Activated naive CD8-positive, alpha-beta T cell treated with anti-CD3 and anti-CD28 coated beads, Interleukin-2, amount 10 ng/mL, durations not matched to agents 7 days and 5 days (primary cell): Measurements from ENCODE around the gene UNC93A. TPM values are rescaled to one million over a fixed set of nuclear protein-coding genes. Genes with fewer than 3 reads are reported as not detected.
"Not testable (repeated sequence)": the region's sequence is repeated elsewhere in the genome, so short reads cannot be mapped to it uniquely, and the experiment has no call there.

Source experiments
- ATAC-seq: fragments of 150-1000 bp; cut with Tn5 transposase; one replicate; pipeline ENCODE4 v1.10.0; 2021; ENCODE audit warnings: low read depth, moderate library complexity
- POLR2A ChIA-PET: fragments of 350-600 bp; sonication (Branson Sonifier 250); formaldehyde crosslinking; loops from one replicate; lab custom pipeline; 2021; ENCODE audit warnings: antibody characterized with exemption; lab: Charles Lee
- DNase-seq: peaks from one replicate; pipeline ENCODE4 v3.0.0; 2021
- H3K27ac Mint-ChIP-seq: one replicate; pipeline ENCODE4 v1.8.0; 2022; ENCODE audit warnings: mild to moderate bottlenecking, mixed read lengths
- H3K27me3 Mint-ChIP-seq: one replicate; pipeline ENCODE4 v1.8.0; 2022; ENCODE audit warnings: mild to moderate bottlenecking, moderate library complexity, mixed read lengths
- H3K36me3 Mint-ChIP-seq: one replicate; pipeline ENCODE4 v1.8.0; 2021; ENCODE audit warnings: mild to moderate bottlenecking, mixed read lengths
- H3K4me1 Mint-ChIP-seq: one replicate; pipeline ENCODE4 v1.8.0; 2021; ENCODE audit warnings: mixed read lengths
- H3K4me3 Mint-ChIP-seq: one replicate; pipeline ENCODE4 v1.8.0; 2022; ENCODE audit warnings: mild to moderate bottlenecking, moderate library complexity, mixed read lengths
- H3K9me3 Mint-ChIP-seq: one replicate; pipeline ENCODE4 v1.8.0; 2021; ENCODE audit warnings: mixed read lengths
- total RNA-seq, 2 experiments: library from RNA; stranded (reverse); gene quantifications; one replicate each; pipeline ENCODE4 v1.2.3, GENCODE V29; 2021

UNC93A gene
- total RNA-seq, 2 experiments from 2014 or later: not detected

- Mint-ChIP-seq H3K4me3 (no peak overlapping the region), H3K27ac (no peak overlapping the region), H3K4me1 (no peaks in the 10 kb centered on the region), H3K27me3 (peaks cover 19% of the 10 kb centered on the region), H3K9me3 (no peaks in the 10 kb centered on the region), H3K36me3 (no peaks in the 10 kb centered on the region)
- ATAC-seq (no peak), DNase-seq (no peak)
- POLR2A ChIA-PET: no interaction called here
Observed at GRCh38 chr6:167341665-167342655, 50.8 kb downstream of the UNC93A start.

DNA sequence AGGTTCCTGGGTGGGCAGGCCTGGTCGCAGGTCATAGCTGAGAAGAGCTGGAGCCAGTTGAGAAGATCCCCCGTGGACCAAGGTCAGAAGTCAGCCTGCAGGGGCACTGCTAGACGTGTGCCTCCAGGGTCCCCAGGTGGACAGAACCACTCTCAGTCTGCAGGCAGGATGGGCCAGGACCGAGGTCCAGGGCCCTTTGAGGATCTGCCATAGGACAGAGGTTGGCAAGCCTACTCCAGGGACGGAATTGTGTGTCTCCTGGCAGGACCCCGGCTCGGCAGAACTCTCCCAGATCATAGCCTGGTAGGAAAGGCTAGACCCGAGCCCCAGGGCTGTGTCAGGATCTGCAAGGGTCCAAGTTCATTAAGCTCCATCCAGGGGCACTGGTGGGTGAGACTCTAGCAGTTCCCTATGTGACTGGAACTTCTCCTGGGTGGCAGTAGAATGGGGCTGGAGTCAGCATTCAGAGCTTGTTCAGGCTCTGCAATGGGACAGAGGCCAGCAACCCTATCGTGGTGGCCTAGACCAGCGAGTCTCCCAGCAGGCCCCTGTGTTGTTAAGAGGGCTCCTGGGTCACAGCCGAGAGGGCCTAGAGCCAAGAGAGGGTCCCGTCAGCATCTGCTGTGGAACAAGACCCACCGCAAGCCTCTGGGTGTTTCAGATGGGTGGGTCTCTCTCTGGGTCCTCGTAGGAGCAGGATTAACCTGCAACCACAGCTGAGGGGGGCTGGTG is 51.9 kb downstream of the UNC93A start:
- POLR2A ChIA-PET: no interaction called here

GRCh38 chr6:167345348-167345747 is 54.2 kb downstream of the UNC93A start:
- ATAC-seq (no peak), DNase-seq (no peak)
- Mint-ChIP-seq H3K27me3 (peaks cover 41% of the 10 kb centered on the region), H3K9me3 (no peaks in the 10 kb centered on the region), H3K4me3 (no peak overlapping the region), H3K4me1 (peaks cover 5% of the 10 kb centered on the region), H3K27ac (no peak overlapping the region), H3K36me3 (no peaks in the 10 kb centered on the region)
- POLR2A ChIA-PET: no interaction called here

More for the DNA sequence above, 51.9 kb downstream of the UNC93A start:
- Mint-ChIP-seq H3K27me3 (peaks cover 24% of the 10 kb centered on the region), H3K27ac (no peak overlapping the region), H3K4me1 (no peaks in the 10 kb centered on the region), H3K4me3 (no peak overlapping the region), H3K9me3 (no peaks in the 10 kb centered on the region), H3K36me3 (no peaks in the 10 kb centered on the region)
- ATAC-seq (no peak), DNase-seq (no peak)

DNA sequence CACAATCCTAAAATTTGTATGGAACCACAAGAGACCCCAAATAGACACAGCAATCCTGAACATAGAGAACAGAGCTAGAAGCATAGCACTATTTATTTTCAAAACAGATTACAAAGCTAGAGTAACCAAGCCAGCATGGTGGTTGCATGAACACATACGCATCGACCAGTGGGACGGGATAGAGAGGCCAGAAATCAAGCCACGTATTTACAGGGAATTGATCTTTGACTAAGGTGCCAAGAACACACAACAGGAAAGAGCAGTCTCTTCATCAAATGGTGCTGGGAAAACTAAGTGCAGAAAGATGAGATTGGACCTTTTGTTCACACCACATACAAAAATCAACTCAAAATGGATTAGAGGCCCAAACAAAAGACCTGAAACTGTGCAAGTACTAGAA is 54.8 kb downstream of the UNC93A start:
- H3K27me3 Mint-ChIP-seq: peaks cover 43% of the 10 kb centered on the region
- H3K36me3 Mint-ChIP-seq: no peaks in the 10 kb centered on the region
- peaks cover 8% of the 10 kb centered on the region for H3K4me1 Mint-ChIP-seq
- no peaks in the 10 kb centered on the region for H3K9me3 Mint-ChIP-seq
- no peak overlapping the region for H3K4me3 Mint-ChIP-seq
- H3K27ac Mint-ChIP-seq: no peak overlapping the region
- POLR2A ChIA-PET: no interaction called here
- no peak for ATAC-seq
- no peak for DNase-seq

DNA sequence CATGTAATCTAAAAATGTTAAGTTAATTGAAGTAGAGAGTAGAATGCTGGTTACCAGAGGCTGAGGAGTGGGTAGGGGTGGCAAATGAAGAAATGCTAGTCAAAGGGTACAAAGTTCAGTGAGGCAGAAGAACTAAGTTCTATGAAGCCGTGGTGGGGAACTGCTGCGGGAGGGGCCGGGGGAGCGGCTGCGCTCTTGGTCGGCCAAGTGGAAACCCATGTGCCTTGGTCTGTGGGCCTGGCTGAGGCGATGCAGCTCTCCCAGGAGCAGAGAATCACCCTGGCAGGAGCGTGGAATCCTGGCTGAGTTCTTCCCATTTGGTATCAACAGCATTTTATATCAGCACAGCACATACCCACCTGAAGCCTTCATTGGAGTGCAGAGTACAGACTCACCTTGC is 56.1 kb downstream of the UNC93A start:
- H3K27ac Mint-ChIP-seq: no peak overlapping the region
- H3K36me3 Mint-ChIP-seq: no peaks in the 10 kb centered on the region
- ATAC-seq (no peak), DNase-seq (no peak)
- no peaks in the 10 kb centered on the region for H3K9me3 Mint-ChIP-seq
- peaks cover 10% of the 10 kb centered on the region for H3K4me1 Mint-ChIP-seq
- POLR2A ChIA-PET: no interaction called here
- no peak overlapping the region for H3K4me3 Mint-ChIP-seq
- H3K27me3 Mint-ChIP-seq: peaks cover 45% of the 10 kb centered on the region

- peak overlapping the region; percentile 66 for H3K27ac Mint-ChIP-seq
- no peak for ATAC-seq
- H3K4me1 Mint-ChIP-seq: peaks cover 10% of the 10 kb centered on the region
- peak overlapping the region; percentile 82 for H3K4me3 Mint-ChIP-seq
- H3K36me3 Mint-ChIP-seq: no peaks in the 10 kb centered on the region
- DNase-seq: no peak
- POLR2A ChIA-PET: interaction anchor here (0.6 kb wide), 1 partner anchor 875 kb away, joined by 3 read pairs; no protein-coding TSS in a partner anchor
- no peaks in the 10 kb centered on the region for H3K9me3 Mint-ChIP-seq
- H3K27me3 Mint-ChIP-seq: peaks cover 48% of the 10 kb centered on the region
Observed at GRCh38 chr6:167349631-167350274, 58.6 kb downstream of the UNC93A start.

DNA sequence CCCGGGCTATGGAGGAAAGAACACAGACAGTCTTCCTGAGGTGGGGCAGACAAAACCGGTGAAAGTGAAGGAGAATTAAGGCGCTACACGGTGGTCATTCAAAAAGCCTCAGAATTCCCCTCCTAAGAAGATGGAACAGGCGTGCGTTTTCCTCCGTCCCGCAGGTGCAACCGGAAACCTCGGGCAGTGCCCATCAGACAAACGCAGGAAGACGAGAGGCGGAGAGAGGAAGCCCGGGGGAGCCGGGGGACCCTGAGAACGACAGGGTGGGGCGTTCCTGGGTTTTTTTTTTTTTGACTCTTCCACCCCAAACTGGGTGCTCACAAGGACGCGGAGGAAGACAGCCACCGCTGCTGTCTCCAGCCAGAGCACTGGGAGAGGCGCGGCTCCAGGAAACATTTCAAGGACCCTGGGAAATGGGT is 59.2 kb downstream of the UNC93A start:
- POLR2A ChIA-PET: no interaction called here
- H3K27ac Mint-ChIP-seq: peak overlapping the region; percentile 66
- no peaks in the 10 kb centered on the region for H3K9me3 Mint-ChIP-seq
- peak overlapping the region; percentile 82 for H3K4me3 Mint-ChIP-seq
- no peak for DNase-seq
- ATAC-seq: no peak
- H3K27me3 Mint-ChIP-seq: peaks cover 46% of the 10 kb centered on the region
- no peaks in the 10 kb centered on the region for H3K36me3 Mint-ChIP-seq
- H3K4me1 Mint-ChIP-seq: peaks cover 10% of the 10 kb centered on the region

DNA sequence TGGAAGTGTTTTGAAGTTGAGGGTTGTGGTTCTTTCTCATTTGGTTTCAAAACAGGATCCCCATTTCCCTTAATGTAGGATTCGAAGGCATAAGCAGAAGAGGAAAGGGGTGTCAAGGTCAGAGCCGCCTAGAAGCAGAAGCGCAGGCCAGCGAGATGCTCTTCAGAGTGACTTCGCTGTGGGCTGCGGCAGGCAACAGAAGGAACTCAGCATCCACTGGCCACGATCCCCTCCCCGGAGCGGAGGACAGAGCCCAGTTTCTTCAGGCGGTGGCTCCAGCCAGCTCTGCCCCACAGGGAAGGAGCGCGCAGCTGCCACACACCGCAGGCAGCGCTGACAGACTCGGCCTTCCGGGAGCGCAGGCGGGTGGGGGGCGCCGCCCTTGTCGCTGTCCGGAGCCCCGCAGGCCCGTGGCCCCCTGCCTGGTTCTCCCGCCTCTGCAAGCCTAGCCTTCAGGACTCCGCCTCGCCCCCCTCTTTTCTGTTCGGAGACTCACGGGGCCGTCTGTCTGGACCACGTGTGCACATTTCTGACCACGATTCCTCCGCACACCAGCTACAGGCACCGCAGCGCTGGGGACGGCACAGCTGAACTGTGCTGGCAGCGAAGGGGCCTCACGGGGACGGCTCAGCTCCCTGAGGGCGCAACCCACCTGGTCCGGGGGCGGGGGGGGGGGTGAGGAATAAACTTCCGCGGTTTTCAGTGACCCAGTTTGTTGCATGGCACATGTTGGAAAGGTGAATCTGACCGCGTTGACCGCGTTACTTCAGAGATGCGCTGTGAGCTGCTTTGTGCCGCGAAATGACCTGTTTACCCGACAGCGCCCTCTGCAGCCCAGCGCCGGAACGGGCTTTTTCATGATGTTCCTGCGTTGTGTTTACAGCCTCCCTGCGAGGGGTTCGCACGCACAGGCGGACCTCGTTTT is 59.9 kb downstream of the UNC93A start:
- Mint-ChIP-seq H3K4me3 (peak overlapping the region; percentile 82), H3K27me3 (peaks cover 48% of the 10 kb centered on the region), H3K4me1 (peaks cover 10% of the 10 kb centered on the region), H3K27ac (peak overlapping the region; percentile 54), H3K9me3 (no peaks in the 10 kb centered on the region), H3K36me3 (no peaks in the 10 kb centered on the region)
- DNase-seq: peak; percentile 89
- peak; percentile 82 for ATAC-seq
- POLR2A ChIA-PET: interaction anchor here (0.9 kb wide), 1 partner anchor 11 kb away, joined by 3 read pairs; no protein-coding TSS in a partner anchor

GRCh38 chr6:167351656-167352345 is 60.7 kb downstream of the UNC93A start:
- ATAC-seq (no peak), DNase-seq (no peak)
- no peak overlapping the region for H3K27ac Mint-ChIP-seq
- H3K9me3 Mint-ChIP-seq: no peaks in the 10 kb centered on the region
- peak overlapping the region; percentile 82 for H3K4me3 Mint-ChIP-seq
- POLR2A ChIA-PET: interaction anchor here (0.9 kb wide), 1 partner anchor 11 kb away, joined by 3 read pairs; no protein-coding TSS in a partner anchor
- peaks cover 42% of the 10 kb centered on the region for H3K27me3 Mint-ChIP-seq
- no peaks in the 10 kb centered on the region for H3K36me3 Mint-ChIP-seq
- H3K4me1 Mint-ChIP-seq: peaks cover 10% of the 10 kb centered on the region

GRCh38 chr6:167356874-167357273 is 65.8 kb downstream of the UNC93A start:
- POLR2A ChIA-PET: no interaction called here
- Mint-ChIP-seq H3K4me1 (peaks cover under 1% of the 10 kb centered on the region), H3K9me3 (no peaks in the 10 kb centered on the region), H3K27ac (no peak overlapping the region), H3K4me3 (no peak overlapping the region), H3K27me3 (peaks cover 20% of the 10 kb centered on the region), H3K36me3 (no peaks in the 10 kb centered on the region)
- ATAC-seq (no peak), DNase-seq (no peak)

GRCh38 chr6:167358394-167358793 is 67.3 kb downstream of the UNC93A start:
- H3K27me3 Mint-ChIP-seq: peaks cover 15% of the 10 kb centered on the region
- POLR2A ChIA-PET: not testable (repeated sequence)

GRCh38 chr6:167361170-167361569 is 70.1 kb downstream of the UNC93A start:
- POLR2A ChIA-PET, H3K27ac Mint-ChIP-seq, DNase-seq, ATAC-seq, H3K4me3 Mint-ChIP-seq, H3K9me3 Mint-ChIP-seq, H3K4me1 Mint-ChIP-seq, H3K36me3 Mint-ChIP-seq, H3K27me3 Mint-ChIP-seq: not testable (repeated sequence)

More at GRCh38 chr6:167358394-167358793, 67.3 kb downstream of the UNC93A start:
- not testable (repeated sequence) for H3K4me1 Mint-ChIP-seq, ATAC-seq, H3K4me3 Mint-ChIP-seq, H3K36me3 Mint-ChIP-seq, H3K9me3 Mint-ChIP-seq, DNase-seq, H3K27ac Mint-ChIP-seq
